Measurements from ENCODE around the gene PTPRK.

- no peak for TF ChIP-seq FOS (IDR thresholded peaks at IDR 0.05; ENCODE audit: extremely low read depth, insufficient read length)
- TF ChIP-seq SNRNP70 (optimal IDR thresholded peaks at IDR 0.05; ENCODE audit: low read depth, low read length) = no peak
- no peak for TF ChIP-seq SP1 (CRISPR knock-in tag; IDR thresholded peaks at IDR 0.05)
- TF ChIP-seq HOMEZ (CRISPR knock-in tag; IDR thresholded peaks at IDR 0.05) = no peak
- TF ChIP-seq KLF13 (tag; IDR thresholded peaks at IDR 0.05; ENCODE audit: borderline replicate concordance, low read depth) = no peak
- no peak for TF ChIP-seq ZFPM2 (CRISPR knock-in tag; IDR thresholded peaks at IDR 0.05)
- no peak for TF ChIP-seq TBL1XR1 (IDR thresholded peaks at IDR 0.05; ENCODE audit: low read length in 2 of 2)
- TF ChIP-seq POLR3A (IDR thresholded peaks at IDR 0.05; ENCODE audit: borderline replicate concordance, extremely low read depth, insufficient read depth, insufficient read length) = no peak
- TF ChIP-seq ARID4B (CRISPR knock-in tag; IDR thresholded peaks at IDR 0.05) = no peak
- no peak for TF ChIP-seq CTCF (IDR thresholded peaks at IDR 0.05 in 2 of 3, conservative IDR thresholded peaks at IDR 0.05 in 1 of 3; ENCODE audit: insufficient read depth in 2 of 3, low read depth in 1 of 3, low read length in 3 of 3)
- no peak for TF ChIP-seq ZNF384 (IDR thresholded peaks at IDR 0.05; ENCODE audit: low read depth, low read length)
- no peak for TF ChIP-seq ZHX1 (conservative IDR thresholded peaks at IDR 0.05; ENCODE audit: low read length)
- no peak for TF ChIP-seq ATF1 (CRISPR knock-in tag; IDR thresholded peaks at IDR 0.05)
- no peak for TF ChIP-seq ATF1 (tag; IDR thresholded peaks at IDR 0.05)
- TF ChIP-seq HMGN3 (IDR thresholded peaks at IDR 0.05; ENCODE audit: borderline replicate concordance, extremely low read depth, insufficient read length, low read depth, low read length) = no peak
Observed at GRCh38 chr6:128439627-128440026, 80.8 kb downstream of the PTPRK start.

All from K562 (cell line).